OCI-LY3 (cell line): ENCODE results near the gene CLDN22.

Source experiments
- H2AFZ ChIP-seq: fragments of 200-600, 300-600 bp; shearing (Covaris generic); 2 replicates; pipeline ENCODE4 v1.6.0; 2014; ENCODE audit warnings: antibody characterized with exemption, low read depth, low read length
- H3K27ac ChIP-seq: fragments of 200-600, 300-600 bp; sonication (generic); 2 replicates; pipeline ENCODE4 v1.5.1; 2014; ENCODE audit warnings: mild to moderate bottlenecking, low read length, moderate library complexity, mixed read lengths
- H3K27me3 ChIP-seq: fragments of 200-600, 300-600 bp; sonication (generic); 2 replicates; pipeline ENCODE4 v1.6.1; 2014; ENCODE audit warnings: low read depth, low read length, mixed read lengths
- H3K36me3 ChIP-seq: fragments of 200-600, 300-600 bp; sonication (generic); replicated peaks from 2 replicates; pipeline ENCODE3; 2014; ENCODE audit warnings: low read depth, low read length, mixed read lengths
- H3K4me1 ChIP-seq: fragments of 300-600, 200-600 bp; sonication (generic); 2 replicates; pipeline ENCODE4 v1.6.1; 2014; ENCODE audit warnings: low read length, mixed read lengths
- H3K4me2 ChIP-seq: fragments of 200-600, 300-600 bp; sonication (generic); 2 replicates; pipeline ENCODE4 v1.6.1; 2014; ENCODE audit warnings: low read length, mixed read lengths
- H3K4me3 ChIP-seq: fragments of 300-600, 200-600 bp; sonication (generic); 2 replicates; pipeline ENCODE4 v1.5.1; 2014; ENCODE audit warnings: antibody characterized with exemption, mild to moderate bottlenecking, low read length, moderate library complexity
- H3K79me2 ChIP-seq: fragments of 300-600, 200-600 bp; shearing (Covaris generic); 2 replicates; pipeline ENCODE4 v1.6.1; 2014; ENCODE audit warnings: mild to moderate bottlenecking, low read length, mixed read lengths
- H3K9ac ChIP-seq: fragments of 300-600, 200-600 bp; shearing (Covaris generic); 2 replicates; pipeline ENCODE4 v1.6.0; 2014; ENCODE audit warnings: mild to moderate bottlenecking, low read length, moderate library complexity
- H3K9me3 ChIP-seq: fragments of 200-600, 300-600 bp; shearing (Covaris generic); 2 replicates; pipeline ENCODE4 v1.6.1; 2014; ENCODE audit warnings: low read length, mixed read lengths; ENCODE audit not compliant: insufficient read depth
- H4K20me1 ChIP-seq: fragments of 200-600, 300-600 bp; sonication (generic); 2 replicates; pipeline ENCODE4 v1.6.1; 2016; ENCODE audit warnings: low read length, mixed read lengths; ENCODE audit not compliant: insufficient read depth
- EZH2phosphoT487 ChIP-seq: fragments of 200-600 bp; shearing (Covaris generic); IDR thresholded peaks from 2 replicates; pipeline ENCODE4 v1.6.1; 2018; ENCODE audit warnings: antibody characterized with exemption, mixed run types, low read depth
- TF ChIP-seq, protein P1 (sequence below): fragments of 200-600, 300-600 bp; sonication (generic); IDR thresholded peaks from 2 replicates; pipeline ENCODE4 v1.5.1; 2014; ENCODE audit warnings: antibody characterized with exemption, low read length, low read depth

CLDN22 gene

DNA sequence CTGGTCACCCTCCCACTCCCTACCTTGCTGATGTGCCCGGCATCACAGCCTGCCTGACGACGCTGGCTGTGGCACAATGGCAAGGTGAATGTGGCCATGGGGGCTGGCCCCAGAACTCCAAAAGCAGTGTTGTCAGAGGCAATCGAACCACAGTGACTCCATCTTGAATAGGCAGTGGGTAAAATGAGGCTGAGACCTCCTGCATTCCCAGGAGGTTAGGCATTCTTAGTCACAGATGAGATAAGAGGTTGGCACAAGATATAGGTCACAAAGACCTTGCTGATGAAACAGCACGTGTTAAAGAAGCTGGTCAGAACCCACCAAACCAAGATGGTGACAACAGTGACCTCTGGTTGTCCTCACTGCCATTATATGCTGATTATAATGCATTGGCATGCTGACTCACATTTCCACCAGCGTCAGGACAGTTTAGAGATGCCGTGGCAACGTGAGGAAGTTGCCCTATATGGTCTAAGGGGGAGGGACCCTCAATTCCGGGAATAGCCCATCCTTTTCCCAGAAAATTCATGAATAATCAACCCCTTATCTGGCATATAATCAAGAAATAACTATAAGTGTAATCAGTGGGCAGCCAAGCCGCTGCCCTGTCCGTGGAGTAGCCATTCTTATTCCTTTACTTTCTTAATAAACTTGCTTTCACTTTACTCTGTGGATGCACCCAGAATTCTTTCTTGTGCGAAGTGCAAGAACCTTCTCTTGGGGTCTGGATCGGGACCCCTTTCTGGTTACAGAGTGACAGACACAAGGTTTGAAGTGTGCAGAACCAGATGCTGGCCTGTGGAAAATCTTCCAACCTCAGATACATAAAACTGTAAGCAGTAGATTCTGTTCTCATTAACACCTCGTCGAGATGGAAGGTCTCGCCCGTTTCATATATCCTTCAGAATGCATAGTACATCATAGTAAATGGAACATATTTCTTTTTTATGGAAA, 28.9 kb upstream of the CLDN22 start:
- Histone ChIP-seq H3K27me3 (no peaks in the 10 kb centered on the region), H3K4me2 (no peak overlapping the region), H3K4me1 (peaks cover 39% of the 10 kb centered on the region), H3K9ac (no peak overlapping the region), H3K4me3 (no peak overlapping the region), H4K20me1 (no peaks in the 10 kb centered on the region), H3K9me3 (no peaks in the 10 kb centered on the region), H3K79me2 (no peaks in the 10 kb centered on the region), H3K27ac (no peak overlapping the region), H2AFZ (no peak overlapping the region), H3K36me3 (no peaks in the 10 kb centered on the region)
- no peak for TF ChIP-seq EZH2phosphoT487
- TF ChIP-seq, protein P1, sequence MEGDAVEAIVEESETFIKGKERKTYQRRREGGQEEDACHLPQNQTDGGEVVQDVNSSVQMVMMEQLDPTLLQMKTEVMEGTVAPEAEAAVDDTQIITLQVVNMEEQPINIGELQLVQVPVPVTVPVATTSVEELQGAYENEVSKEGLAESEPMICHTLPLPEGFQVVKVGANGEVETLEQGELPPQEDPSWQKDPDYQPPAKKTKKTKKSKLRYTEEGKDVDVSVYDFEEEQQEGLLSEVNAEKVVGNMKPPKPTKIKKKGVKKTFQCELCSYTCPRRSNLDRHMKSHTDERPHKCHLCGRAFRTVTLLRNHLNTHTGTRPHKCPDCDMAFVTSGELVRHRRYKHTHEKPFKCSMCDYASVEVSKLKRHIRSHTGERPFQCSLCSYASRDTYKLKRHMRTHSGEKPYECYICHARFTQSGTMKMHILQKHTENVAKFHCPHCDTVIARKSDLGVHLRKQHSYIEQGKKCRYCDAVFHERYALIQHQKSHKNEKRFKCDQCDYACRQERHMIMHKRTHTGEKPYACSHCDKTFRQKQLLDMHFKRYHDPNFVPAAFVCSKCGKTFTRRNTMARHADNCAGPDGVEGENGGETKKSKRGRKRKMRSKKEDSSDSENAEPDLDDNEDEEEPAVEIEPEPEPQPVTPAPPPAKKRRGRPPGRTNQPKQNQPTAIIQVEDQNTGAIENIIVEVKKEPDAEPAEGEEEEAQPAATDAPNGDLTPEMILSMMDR = no peak

DNA sequence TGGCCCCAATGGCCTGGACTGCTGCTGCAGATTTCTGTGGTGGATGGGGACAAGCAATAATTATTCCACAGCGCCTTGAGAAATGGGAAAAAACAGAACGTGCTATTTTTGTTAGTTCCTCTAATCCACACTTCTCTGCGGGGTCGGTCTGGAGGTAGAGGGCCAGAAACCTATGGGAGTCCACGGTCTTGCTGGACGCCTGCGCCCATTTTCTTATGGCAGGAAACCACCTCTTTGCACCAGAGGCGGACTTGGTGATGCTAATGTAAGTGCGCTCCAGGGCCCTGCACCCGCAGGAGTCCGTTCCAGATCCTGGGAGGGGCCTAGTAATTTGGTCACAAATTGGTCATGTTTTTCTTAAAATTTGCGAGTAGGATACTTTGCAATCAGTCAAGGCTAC, 28.1 kb upstream of the CLDN22 start:
- TF ChIP-seq EZH2phosphoT487 = no peak
- H3K4me1 ChIP-seq = peaks cover 31% of the 10 kb centered on the region
- no peak overlapping the region for H3K4me2 ChIP-seq
- H4K20me1 ChIP-seq = no peaks in the 10 kb centered on the region
- H3K27me3 ChIP-seq = no peaks in the 10 kb centered on the region
- no peak overlapping the region for H3K4me3 ChIP-seq
- no peak overlapping the region for H3K9ac ChIP-seq
- no peak overlapping the region for H3K27ac ChIP-seq
- no peak overlapping the region for H2AFZ ChIP-seq
- no peaks in the 10 kb centered on the region for H3K9me3 ChIP-seq
- no peaks in the 10 kb centered on the region for H3K36me3 ChIP-seq
- no peaks in the 10 kb centered on the region for H3K79me2 ChIP-seq

DNA sequence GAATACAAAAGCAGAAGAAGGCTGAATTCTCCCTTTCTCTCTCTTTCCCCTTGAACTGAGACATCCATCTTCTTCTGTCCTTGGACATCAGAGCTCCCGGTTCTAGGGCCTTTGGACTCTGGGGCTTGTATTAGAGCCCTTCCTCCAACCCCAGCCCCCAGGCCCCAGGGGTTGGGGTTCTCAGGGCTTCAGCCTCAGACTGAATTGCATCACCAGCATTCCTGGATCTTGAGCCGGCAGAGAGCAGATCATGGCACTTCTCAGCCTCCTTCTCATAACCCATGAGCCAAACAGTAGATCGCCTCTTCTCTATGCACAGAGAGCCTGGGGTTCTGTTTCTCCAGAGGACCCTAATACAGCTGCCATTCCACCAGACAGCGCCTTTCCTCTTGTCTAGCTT, 27.5 kb upstream of the CLDN22 start:
- Histone ChIP-seq H3K79me2 (no peaks in the 10 kb centered on the region), H3K27ac (no peak overlapping the region), H2AFZ (no peak overlapping the region), H4K20me1 (no peaks in the 10 kb centered on the region), H3K4me1 (peaks cover 26% of the 10 kb centered on the region), H3K9ac (no peak overlapping the region), H3K4me3 (no peak overlapping the region), H3K36me3 (no peaks in the 10 kb centered on the region), H3K27me3 (no peaks in the 10 kb centered on the region), H3K4me2 (no peak overlapping the region), H3K9me3 (no peaks in the 10 kb centered on the region)
- TF ChIP-seq, protein P1 = no peak
- TF ChIP-seq EZH2phosphoT487 = no peak

DNA sequence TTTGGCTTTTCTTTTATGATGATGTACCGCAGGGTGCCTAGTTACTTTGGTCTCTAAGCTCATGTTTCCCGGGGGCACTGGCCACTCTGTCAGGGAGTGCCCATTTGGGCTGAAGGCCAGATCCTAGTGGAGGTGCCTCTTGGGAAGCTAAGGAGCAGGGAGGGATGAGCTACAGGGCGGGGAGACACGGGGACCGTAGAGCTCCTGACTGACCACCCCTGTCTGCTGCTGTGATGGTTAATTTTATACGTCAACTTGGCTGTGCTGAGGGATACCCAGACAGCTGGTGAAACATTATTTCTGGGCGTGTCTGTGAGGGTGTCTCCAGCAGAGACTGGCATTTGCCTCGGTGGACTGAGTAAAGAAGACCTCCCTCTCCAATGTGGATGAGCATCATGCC, 27.1 kb upstream of the CLDN22 start:
- Histone ChIP-seq H3K4me2 (no peak overlapping the region), H3K9ac (no peak overlapping the region), H3K4me1 (peaks cover 21% of the 10 kb centered on the region), H3K79me2 (no peaks in the 10 kb centered on the region), H3K27me3 (no peaks in the 10 kb centered on the region), H4K20me1 (no peaks in the 10 kb centered on the region), H3K27ac (no peak overlapping the region), H3K4me3 (no peak overlapping the region), H2AFZ (no peak overlapping the region), H3K9me3 (no peaks in the 10 kb centered on the region), H3K36me3 (no peaks in the 10 kb centered on the region)
- no peak for TF ChIP-seq EZH2phosphoT487
- TF ChIP-seq, protein P1 = no peak
